WI38 (cell line): ENCODE measurements around the gene SCN8A.

Experiments used
- H3K4me3 ChIP-seq: 2 replicates; pipeline ENCODE4 v1.5.1; 2011; ENCODE audit warnings: low read depth, mild to moderate bottlenecking, control low read depth, low read length
- CTCF ChIP-seq: IDR thresholded peaks from 2 replicates; pipeline ENCODE4 v1.5.1; 2012; ENCODE audit warnings: low read depth, mild to moderate bottlenecking, control low read depth, low read length

SCN8A gene

GRCh38 chr12:51749206-51749985 lies 158.4 kb downstream of the SCN8A start:
- no peak for TF ChIP-seq CTCF
- H3K4me3 ChIP-seq = no peak overlapping the region

- no peak for TF ChIP-seq CTCF
- no peak overlapping the region for H3K4me3 ChIP-seq
Measured at GRCh38 chr12:51749986-51750317, 158.9 kb downstream of the SCN8A start.

- H3K4me3 ChIP-seq = no peak overlapping the region
- no peak for TF ChIP-seq CTCF
Measured at GRCh38 chr12:51751661-51752060, 160.6 kb downstream of the SCN8A start.

GRCh38 chr12:51752234-51752889 lies 161.3 kb downstream of the SCN8A start:
- no peak for TF ChIP-seq CTCF
- no peak overlapping the region for H3K4me3 ChIP-seq

GRCh38 chr12:51753980-51754675 lies 163.1 kb downstream of the SCN8A start:
- H3K4me3 ChIP-seq = no peak overlapping the region
- TF ChIP-seq CTCF = no peak

- no peak overlapping the region for H3K4me3 ChIP-seq
- no peak for TF ChIP-seq CTCF
Measured at GRCh38 chr12:51755251-51755650, 164.2 kb downstream of the SCN8A start.

- no peak for TF ChIP-seq CTCF
Measured at GRCh38 chr12:51759175-51759574, 168.1 kb downstream of the SCN8A start.

More at GRCh38 chr12:51759175-51759574, 168.1 kb downstream of the SCN8A start:
- H3K4me3 ChIP-seq = no peak overlapping the region
